NCI-H1092 treated with DMSO at 0.1 percent for 48 hours (cell line): Measurements from ENCODE around the gene ARHGAP6.
"Not testable (repeated sequence)": the region's sequence is repeated elsewhere in the genome, so short reads cannot be mapped to it uniquely, and the experiment has no call there.

Experiments
- DNase-seq: peaks from one replicate; lab custom pipeline; 2025; lab: John Stamatoyannopoulos, UW

ARHGAP6 gene

DNA sequence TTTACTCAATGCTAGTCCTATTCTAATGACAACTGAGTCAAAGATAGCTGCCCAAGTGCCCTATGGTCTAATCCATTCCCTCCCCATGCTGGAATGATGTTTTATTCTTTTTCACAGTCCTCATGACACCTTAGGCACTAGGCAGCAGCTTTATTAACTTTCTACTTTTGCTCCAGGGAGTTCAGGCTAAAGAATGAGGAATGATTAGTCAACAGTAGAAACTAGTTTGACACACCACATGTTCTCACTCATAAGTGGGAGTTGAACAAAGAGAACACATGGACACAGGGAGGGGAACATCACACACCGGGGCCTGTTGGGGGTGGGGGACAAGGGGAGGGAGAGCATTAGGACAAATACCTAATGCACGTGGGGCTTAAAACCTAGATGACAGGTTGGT, 309.8 kb downstream of the ARHGAP6 start:
- not testable (repeated sequence) for DNase-seq

DNA sequence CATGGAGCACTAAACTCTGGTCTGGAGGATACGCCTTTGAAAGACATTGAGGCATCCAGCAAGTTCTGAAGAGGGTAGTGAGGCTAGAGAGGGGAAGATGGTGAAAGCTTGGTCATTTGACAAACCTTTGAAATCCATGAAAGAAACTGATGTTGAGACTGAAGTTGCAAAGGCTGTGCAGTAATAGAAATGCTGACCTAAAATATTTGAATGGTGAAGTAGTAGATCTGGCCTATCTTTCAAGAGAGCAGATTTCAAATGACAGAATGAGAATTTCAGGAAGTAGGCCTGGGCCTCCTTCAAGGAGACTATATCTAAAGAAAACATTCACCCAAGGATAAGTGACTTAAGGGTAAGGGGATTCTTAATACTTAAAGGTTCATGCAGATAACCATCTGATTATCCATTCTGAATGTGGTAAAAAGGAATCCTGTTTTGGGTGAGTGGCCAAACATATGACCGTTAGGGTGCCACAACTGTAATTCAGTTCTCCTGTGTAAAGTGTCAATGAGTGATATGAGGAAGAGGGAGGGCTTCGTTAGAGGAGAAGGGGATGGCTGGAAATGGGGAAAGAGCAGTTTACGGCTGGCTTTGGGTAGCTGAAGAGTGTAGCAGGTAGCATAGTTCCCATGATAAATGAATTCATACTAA, 310.3 kb downstream of the ARHGAP6 start:
- no peak for DNase-seq

DNA sequence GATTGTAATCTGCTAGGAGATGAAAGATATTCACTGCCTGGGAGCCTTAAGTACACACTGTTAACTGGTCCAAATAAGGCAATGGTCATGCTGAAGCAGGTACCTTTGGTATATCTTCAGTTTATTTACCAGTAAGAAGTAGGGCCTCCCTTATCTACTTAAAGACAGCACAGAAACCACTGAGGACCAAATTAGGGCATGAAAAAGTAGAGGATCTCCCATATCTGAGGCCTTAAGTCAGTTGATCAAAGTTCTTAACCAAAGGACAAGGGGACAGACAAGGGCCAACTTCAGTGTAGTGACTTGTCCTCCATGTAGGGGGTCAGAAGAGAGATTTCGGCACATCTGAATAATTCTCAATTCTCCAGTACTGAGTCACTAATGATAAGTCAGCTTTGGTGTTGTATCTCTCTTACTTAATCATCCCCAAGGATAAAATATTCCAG, 313.4 kb downstream of the ARHGAP6 start:
- no peak for DNase-seq

DNA sequence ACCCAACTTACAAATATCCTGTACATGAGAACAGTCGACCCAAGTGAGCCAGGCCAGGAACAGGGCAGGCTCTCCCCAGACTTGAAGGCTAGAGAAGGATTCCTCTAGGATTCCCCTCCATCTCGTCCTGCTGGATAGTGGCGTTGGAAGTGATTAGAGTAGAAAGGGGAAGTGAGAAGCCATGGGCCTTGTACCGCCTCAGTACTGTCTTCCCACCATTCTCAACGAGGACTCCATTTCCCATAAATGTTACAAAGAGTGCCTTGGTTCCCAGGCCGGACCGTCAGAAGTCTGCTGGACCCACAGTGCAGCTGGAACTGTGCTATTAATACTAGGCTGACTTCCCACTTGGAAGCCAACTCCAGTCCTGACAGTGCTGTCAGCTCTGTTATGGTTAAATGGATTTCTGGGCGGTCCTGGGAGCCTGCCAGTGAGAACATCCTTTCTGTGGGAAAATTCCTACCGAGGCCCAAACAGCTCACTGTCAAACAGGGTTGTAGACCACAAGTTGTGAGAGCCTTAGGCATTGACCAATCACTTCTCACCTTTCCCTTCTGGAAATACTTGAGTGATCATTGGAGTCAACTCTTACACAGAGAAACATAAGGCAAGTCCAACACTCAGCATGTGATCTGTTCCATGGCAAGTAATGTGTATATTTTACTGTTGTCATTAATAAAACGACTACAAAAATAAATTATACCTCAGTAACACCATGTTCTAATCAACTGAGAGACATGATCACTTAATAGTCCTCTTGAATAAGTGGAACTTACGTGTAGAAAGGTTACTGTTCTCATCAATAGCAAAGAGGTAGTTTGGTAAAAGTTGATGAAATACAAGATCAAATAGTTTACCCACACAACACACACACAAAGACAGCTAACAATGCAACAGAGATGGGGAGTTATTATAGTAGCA, 314.1 kb downstream of the ARHGAP6 start:
- no peak for DNase-seq

DNA sequence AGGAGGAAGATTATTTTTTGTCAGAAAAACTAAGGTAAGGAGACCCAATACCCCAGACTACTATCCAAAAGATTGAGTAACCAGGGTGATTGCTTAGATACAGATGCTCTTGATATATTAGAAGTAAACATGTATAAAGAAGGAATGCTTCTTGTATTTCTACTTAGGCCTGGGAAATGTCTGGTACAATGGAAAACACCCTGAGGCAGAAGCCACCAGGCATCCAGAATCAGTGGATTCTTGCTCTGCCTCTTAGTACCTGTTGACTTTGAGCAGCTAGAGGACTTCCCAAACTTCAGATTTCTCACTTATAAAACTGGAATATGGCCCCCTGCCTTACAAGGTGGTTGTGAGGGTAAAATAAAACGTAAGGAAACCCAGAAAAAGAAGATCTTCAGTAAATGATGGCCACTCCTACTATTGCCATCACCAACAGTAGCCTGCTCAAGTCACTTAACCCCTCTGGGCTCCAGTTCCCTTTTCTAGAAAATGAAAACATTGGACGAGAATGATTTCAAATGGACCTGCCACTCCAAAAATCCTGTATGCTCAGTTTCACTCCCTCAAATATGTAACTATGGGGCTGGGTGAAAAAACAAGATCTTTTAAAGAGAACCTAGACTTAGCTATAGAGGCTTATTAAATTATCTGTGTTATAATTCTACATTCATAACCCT, 315.9 kb downstream of the ARHGAP6 start:
- no peak for DNase-seq

DNA sequence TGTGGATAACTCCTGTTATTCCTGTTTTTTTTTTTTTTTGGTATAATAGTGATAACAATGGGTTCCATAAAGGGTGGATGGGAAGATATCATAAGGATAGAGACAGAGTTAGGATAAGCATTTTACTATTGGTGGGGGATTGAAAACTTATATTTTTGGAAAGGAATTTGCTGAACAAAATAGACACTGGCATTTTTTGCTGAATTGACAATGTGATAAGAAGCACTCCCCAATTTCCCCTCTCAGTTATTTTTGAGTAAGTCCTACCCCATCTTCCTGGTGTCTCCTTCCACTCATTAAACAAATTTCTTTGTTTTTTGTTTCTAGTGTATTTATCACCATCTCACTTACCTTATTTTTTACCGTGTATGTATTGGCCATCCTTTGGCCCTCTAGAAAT, 316.7 kb downstream of the ARHGAP6 start:
- DNase-seq: no peak

DNA sequence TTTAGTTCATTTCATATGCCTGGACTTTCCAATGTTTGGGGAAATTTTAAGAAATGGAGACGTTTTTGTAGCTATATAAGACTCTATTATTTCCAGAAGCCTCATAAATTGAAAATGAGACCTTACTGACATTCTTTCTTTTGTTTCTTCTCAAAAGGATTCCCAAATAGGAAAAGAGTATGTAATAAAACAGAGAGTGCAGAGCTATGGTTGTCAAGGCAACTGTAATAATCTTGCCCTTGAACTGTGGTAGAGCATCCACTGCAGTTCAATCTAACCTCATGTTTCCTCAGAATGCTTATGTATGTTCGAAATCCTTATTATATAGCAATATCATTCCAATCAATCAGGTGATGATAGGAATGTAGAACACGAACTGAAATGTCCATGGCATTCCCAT, 318.4 kb downstream of the ARHGAP6 start:
- DNase-seq: no peak

DNA sequence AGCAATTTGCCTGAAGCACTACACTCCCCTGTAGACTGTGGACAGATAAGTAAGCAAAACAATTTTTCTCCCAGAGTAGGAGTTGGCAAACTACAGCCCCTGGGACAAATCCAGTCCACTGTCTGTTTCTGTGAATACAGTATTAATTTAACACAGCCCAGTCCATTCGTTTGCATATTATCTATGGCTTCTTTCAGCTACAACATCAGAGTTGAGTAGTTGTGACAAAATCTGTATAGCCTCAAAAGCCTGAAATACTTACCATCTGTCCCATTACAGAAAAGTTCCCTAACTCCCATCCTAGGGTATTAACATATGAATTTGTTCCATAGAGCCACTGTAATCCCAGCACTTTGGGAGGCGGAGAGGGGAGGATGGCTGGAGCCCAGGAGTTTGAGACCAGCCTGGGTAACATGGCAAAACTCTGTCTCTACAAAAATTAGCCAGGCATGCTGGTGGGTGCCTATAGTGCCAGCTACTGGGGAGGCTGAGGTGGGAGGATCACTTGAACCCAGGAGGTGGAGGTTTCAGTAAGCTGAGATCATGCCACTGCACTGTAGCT, 319.5 kb downstream of the ARHGAP6 start:
- DNase-seq: no peak

DNA sequence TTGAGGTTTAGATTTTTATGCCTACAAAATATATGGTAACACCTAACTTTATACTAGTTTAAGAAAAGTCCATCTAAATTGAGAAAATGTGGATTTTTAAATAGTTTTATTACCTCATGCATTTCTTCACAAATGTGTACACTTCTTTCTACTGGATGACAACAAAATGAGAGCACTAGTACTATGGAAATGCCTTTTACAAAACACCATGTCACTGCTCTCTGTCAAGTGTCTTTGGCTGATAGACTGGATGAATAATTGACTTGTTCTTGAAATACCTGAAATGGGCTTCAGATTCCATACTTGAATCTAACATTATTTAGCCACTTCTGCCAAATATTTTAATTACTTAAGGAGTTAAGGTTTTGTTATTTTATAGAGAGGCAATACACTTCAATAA, 323.0 kb downstream of the ARHGAP6 start:
- DNase-seq: no peak

DNA sequence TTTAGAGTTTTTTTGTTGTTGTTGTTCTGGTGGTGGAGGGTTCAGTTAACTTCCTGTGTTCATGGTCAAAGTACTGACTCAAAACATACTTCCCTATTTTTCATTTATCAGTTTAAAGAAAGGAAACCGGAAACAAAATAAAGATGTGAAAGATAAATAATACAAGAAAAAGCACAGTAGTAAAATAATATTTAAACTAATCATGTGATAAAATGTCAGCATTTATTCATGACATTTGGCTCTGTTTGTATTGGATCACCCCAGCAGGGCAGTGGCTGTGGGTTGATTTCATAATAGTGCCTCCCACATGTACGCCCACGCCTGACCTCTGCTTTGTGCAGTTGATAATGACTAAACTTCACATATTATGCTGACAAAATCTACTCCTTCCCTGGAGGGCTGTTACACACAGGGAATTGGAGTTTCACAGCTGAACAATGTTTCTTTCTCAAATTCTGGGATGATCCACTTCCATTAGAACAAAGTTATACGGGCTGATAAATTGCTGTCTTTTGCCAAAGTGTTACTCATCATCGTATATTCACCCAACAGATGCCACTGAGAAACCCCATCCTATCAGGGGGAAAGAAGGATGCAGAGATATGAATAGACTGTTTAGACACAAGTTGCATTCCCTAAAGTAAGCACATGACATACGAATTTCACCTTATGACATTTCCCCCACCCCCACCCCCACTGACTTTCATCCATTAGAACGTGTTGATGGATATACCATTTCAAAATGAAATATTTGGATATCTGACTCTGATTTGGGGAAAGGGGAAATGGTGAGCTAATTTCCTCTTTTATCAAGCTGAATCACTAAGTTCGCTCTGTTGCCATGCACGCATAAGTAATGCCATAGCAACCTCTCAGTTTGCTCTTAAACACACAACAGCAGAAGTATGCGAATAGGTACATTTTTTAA, 324.2 kb downstream of the ARHGAP6 start:
- DNase-seq: no peak

DNA sequence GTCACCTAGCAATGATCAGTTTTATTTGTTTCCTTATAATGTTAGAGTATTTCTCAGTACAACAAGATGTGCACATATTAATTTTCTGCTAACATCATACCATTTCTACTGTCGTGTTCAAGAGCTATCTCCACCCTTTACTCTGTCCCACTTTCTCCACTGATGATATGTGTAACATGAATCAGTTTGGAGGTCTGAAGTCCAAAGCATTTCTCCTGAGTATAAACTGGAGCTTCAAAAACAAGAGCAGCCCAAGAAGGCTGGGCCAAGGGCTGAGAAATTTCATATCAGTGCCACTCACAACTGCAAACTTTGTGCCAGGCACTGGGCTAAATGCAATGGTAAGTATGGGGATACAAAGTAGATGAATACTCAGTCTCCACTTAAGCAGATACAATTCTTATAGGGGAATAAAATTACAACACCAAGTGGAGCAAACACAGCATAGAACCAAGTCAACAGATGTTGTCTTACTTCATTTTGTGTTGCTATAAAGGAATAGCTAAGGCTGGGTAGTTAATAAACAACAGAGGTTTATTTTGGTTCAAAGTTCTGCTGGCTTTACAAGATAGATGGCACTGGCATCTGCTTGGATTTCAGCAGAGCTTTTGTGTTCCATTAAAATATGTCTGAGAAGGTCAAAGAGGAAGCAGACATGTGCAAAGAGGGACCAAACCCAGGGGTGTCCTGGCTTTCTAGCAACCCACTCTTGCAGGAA, 328.3 kb downstream of the ARHGAP6 start:
- no peak for DNase-seq

DNA sequence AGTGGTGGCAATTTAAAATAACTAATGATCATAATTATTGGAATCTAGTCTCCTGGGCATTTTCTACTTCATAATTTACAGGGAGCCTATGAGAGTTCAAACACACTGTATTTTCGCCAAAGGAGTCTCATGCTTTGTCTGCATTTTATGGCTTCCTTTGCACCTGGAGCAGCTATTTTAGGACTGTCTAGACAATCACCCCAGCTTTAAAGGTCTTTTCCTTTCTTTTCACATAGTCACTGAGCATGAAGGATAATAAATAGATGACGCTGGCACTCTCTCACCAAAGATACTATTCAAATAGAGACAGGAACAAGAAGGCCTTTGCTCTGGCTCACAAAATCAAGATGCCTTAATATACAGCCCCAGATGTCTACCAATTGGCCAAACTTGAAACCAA, 329.5 kb downstream of the ARHGAP6 start:
- no peak for DNase-seq

DNA sequence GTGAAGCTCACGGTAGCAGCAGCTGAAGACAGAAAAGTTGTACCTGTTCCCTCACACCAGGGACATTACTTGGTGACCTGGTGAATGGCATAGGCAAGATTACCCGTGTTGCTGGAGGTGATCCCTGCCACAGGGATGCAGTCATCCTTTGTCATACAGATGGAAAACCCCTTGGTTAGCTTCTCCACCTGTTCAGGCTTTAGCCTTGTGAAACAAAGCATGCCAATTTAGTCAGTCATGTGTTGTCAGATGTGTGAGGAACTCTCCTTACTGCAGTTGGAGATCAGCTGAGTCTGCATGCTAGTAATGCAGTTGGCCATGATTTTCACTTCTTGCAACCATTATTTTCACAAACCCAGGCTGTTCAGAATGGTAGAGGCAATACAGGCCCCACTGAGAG, 331.6 kb downstream of the ARHGAP6 start:
- no peak for DNase-seq

DNA sequence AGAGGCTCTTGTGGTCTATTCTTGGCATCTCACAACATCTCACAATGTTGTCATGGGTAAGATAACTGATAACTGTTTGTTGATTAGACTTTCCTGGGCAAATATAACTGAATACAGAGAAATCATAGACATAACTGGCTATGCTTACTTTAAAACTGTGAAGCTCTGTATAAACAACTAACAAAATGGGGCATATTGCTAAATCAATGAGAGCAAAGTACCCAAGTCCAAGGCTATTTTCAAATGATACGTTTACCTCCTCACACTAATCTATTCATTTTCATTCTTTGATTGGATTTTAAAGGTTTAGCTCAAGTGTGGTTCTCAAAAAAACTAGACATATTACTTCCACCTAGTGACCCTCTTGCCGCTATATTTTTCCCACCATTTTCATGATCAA, 333.9 kb downstream of the ARHGAP6 start:
- no peak for DNase-seq

DNA sequence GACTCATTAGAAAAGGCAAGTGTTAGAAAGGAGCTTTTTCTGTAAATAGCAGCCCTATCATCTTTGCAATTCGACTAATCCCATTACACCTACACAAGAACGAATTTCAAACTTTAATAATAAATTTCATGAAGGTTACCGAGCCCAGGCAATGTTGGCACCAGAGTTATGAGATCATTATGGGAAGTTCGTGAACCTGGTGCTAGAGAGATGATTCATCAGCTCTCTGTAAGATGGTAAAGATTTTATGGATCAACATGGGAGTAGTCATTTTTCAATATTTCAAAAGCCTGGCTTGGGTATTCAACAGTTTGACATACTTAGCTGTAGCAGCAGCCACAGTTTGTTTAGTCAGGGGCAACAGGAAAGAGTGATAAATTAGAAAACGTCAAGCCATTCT, 336.7 kb downstream of the ARHGAP6 start:
- no peak for DNase-seq

DNA sequence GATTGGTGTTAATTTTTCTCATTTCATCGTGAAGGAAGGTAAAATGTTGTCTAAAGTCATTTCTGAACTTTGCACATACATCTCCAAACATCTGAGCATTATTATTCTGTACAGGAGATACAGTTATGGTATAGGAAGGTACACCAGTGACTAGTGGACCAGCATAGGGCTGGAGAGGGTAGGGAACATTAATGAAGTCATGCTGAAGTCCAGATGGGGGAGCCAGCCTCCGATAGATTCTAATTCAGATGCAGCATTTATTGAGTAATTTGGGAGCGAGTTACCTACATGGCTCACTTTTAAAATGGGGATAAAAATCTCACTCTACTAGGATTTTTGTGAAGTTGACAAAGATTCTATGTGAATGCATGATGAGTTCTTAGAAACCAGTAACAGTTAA, 337.6 kb downstream of the ARHGAP6 start:
- no peak for DNase-seq

DNA sequence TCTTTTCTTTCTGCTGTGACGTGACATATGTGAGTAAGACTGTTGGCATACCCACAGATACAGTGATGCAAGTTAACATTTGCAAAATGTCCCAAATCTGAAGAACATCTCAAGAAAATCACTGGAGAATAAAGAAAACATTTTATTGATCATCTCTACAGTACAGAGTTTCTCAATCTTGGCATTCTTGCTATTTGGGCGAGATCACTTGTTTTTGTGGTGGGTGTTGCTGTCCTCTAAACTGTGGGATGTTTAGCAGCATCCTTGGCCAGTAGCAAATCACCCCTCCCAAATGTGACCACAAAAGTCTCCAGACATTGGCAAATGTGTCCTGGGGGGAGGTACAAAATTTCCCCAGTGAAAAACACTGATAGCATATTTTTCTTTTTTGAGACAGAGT, 343.7 kb downstream of the ARHGAP6 start:
- no peak for DNase-seq

DNA sequence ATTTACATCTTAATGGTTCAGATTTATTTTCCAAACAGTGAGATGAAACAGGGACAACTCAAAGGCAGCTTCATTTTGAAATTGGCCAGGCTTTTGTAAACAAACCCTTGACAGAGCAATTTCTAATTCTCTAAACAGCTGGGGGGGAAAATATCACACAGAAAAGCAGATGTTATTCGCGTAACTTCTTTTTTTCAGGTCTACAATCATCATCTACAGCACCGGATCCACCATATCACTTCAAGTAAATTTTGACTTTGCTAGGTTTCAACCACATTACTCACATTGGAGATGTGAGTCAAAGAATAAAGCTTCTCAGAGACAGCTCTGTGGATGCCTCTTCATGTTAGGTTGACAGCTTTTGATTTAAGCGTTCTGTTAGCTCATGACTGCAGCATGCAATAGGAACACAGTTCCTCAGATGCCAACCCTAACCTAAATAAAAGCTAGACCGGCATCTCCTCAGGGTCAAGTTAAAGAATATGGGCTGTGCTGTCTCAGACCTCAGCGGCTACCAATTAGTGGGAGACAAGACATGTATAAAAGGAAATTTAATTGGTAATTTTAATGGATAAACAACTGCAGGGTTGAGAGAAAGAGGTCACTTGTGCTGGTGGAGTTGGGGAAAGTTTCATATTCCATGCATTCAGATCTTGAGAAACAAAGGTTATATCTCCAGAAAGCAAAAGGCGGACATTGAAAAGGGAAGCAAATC, 345.8 kb downstream of the ARHGAP6 start:
- no peak for DNase-seq

DNA sequence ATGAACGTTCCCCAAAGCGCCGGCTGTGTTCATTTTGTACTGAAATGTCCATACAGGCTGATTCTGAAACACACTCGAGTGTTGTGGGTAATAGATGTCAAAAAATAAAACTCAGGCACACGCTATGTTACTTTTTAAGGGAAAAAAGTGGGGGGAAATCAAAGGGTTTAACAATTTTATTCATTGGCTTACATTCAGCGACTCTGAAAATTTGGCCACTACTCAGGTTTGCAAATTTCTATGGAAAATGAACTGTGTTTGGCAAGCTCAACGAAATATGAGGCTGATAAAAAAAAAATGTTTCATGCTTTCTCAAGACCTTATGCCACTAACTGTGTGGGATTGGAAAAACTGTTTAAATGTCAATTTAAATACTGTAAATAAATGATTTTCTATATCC, 354.0 kb downstream of the ARHGAP6 start:
- DNase-seq: no peak

DNA sequence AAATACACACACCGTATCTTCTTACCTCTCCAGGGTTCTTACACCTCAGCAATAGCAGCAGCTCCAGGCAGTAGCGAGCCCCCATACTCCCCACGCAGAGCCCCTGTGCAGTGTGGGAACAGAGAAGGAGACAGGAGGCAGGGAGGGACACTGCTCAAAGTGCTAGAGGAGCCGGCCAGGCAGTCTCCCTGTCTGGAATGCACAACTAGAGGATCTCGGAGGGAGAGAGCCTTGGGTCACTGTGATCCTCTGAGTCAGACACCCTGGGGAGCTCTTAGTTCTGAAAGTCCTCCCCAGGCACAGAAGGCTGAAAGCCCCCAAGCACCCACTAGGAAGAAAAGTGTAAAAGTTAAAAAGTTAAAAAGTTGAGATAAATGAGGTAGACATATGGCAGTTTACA, 356.5 kb downstream of the ARHGAP6 start:
- no peak for DNase-seq
